Stimulated activated naive CD8-positive, alpha-beta T cell treated with anti-CD3 and anti-CD28 coated beads, Interleukin-15, Interleukin-2, amounts not matched to agents 100 ng/mL and 50 ng/mL, for 24 hours (primary cell): ENCODE data around the gene PRRT1.
"Not testable (repeated sequence)": the region's sequence is repeated elsewhere in the genome, so short reads cannot be mapped to it uniquely, and the experiment has no call there.

Experiments
- H3K27ac Mint-ChIP-seq: one replicate; pipeline ENCODE4 v1.8.0; 2021; ENCODE audit warnings: mild to moderate bottlenecking, mixed read lengths
- H3K27me3 Mint-ChIP-seq: one replicate; pipeline ENCODE4 v1.8.0; 2021; ENCODE audit warnings: mixed read lengths
- H3K36me3 Mint-ChIP-seq: one replicate; pipeline ENCODE4 v1.8.0; 2021; ENCODE audit warnings: low read depth, mixed read lengths
- H3K4me1 Mint-ChIP-seq: one replicate; pipeline ENCODE4 v1.8.0; 2021; ENCODE audit warnings: low read depth, mixed read lengths
- H3K4me3 Mint-ChIP-seq: one replicate; pipeline ENCODE4 v1.8.0; 2021; ENCODE audit warnings: mild to moderate bottlenecking, mixed read lengths
- H3K9me3 Mint-ChIP-seq: one replicate; pipeline ENCODE4 v1.8.0; 2021; ENCODE audit warnings: mixed read lengths

The PRRT1 gene

GRCh38 chr6:32151863-32152768 is at the start of gene PRRT1:
Gene PRRT1 (minus strand): TSS chr6:32151939. CDS start chr6:32151827, 112 bp downstream.
- H3K27ac Mint-ChIP-seq, result peak within 1 kb of the TSS; percentile 91
- H3K4me3 Mint-ChIP-seq, result peak within 1 kb of the TSS; percentile 95
- H3K36me3 Mint-ChIP-seq, result peaks cover 6% of the 10 kb centered on the region
- H3K4me1 Mint-ChIP-seq, result peaks cover 65% of the 10 kb centered on the region
- H3K27me3 Mint-ChIP-seq, result peaks cover 29% of the 10 kb centered on the region
- no peaks in the 10 kb centered on the region for H3K9me3 Mint-ChIP-seq

GRCh38 chr6:32200711-32201475 is 49.2 kb upstream of the PRRT1 start:
- H3K4me1 Mint-ChIP-seq, result peaks cover 10% of the 10 kb centered on the region
- H3K27me3 Mint-ChIP-seq, result no peaks in the 10 kb centered on the region
- no peaks in the 10 kb centered on the region for H3K36me3 Mint-ChIP-seq
- H3K9me3 Mint-ChIP-seq, result no peaks in the 10 kb centered on the region
- no peak overlapping the region for H3K27ac Mint-ChIP-seq
- no peak overlapping the region for H3K4me3 Mint-ChIP-seq

GRCh38 chr6:32198866-32199265 is 47.1 kb upstream of the PRRT1 start:
- H3K4me1 Mint-ChIP-seq, result peaks cover 26% of the 10 kb centered on the region
- no peak overlapping the region for H3K4me3 Mint-ChIP-seq
- H3K27me3 Mint-ChIP-seq, result no peaks in the 10 kb centered on the region
- no peaks in the 10 kb centered on the region for H3K9me3 Mint-ChIP-seq
- H3K27ac Mint-ChIP-seq, result no peak overlapping the region
- no peaks in the 10 kb centered on the region for H3K36me3 Mint-ChIP-seq

GRCh38 chr6:32198345-32198696 is 46.6 kb upstream of the PRRT1 start:
- Mint-ChIP-seq H3K4me1 (peaks cover 31% of the 10 kb centered on the region), H3K4me3 (no peak overlapping the region), H3K36me3 (no peaks in the 10 kb centered on the region), H3K9me3 (no peaks in the 10 kb centered on the region), H3K27me3 (no peaks in the 10 kb centered on the region), H3K27ac (no peak overlapping the region)

GRCh38 chr6:32196682-32197616 is 45.2 kb upstream of the PRRT1 start:
- Mint-ChIP-seq H3K4me1 (peaks cover 40% of the 10 kb centered on the region), H3K4me3 (peak overlapping the region; percentile 95), H3K36me3 (no peaks in the 10 kb centered on the region), H3K27me3 (no peaks in the 10 kb centered on the region), H3K27ac (peak overlapping the region; percentile 98), H3K9me3 (no peaks in the 10 kb centered on the region)

GRCh38 chr6:32195902-32196681 is 44.4 kb upstream of the PRRT1 start:
- no peaks in the 10 kb centered on the region for H3K9me3 Mint-ChIP-seq
- no peaks in the 10 kb centered on the region for H3K36me3 Mint-ChIP-seq
- H3K4me1 Mint-ChIP-seq, result peaks cover 48% of the 10 kb centered on the region
- H3K4me3 Mint-ChIP-seq, result peak overlapping the region; percentile 95
- H3K27me3 Mint-ChIP-seq, result no peaks in the 10 kb centered on the region
- H3K27ac Mint-ChIP-seq, result peak overlapping the region; percentile 98

- H3K36me3 Mint-ChIP-seq, result no peaks in the 10 kb centered on the region
Observed at GRCh38 chr6:32195652-32195901, 43.8 kb upstream of the PRRT1 start.

GRCh38 chr6:32194825-32195651 is 43.3 kb upstream of the PRRT1 start:
- H3K27ac Mint-ChIP-seq, result peak overlapping the region; percentile 95
- peak overlapping the region; percentile 89 for H3K4me3 Mint-ChIP-seq
- no peaks in the 10 kb centered on the region for H3K9me3 Mint-ChIP-seq
- H3K4me1 Mint-ChIP-seq, result peaks cover 51% of the 10 kb centered on the region
- H3K27me3 Mint-ChIP-seq, result no peaks in the 10 kb centered on the region
- H3K36me3 Mint-ChIP-seq, result no peaks in the 10 kb centered on the region

More at GRCh38 chr6:32195652-32195901, 43.8 kb upstream of the PRRT1 start:
- Mint-ChIP-seq H3K4me3 (peak overlapping the region; percentile 95), H3K27me3 (no peaks in the 10 kb centered on the region), H3K4me1 (peaks cover 51% of the 10 kb centered on the region), H3K27ac (peak overlapping the region; percentile 98), H3K9me3 (no peaks in the 10 kb centered on the region)

GRCh38 chr6:32194388-32194787 is 42.6 kb upstream of the PRRT1 start:
- Mint-ChIP-seq H3K9me3 (no peaks in the 10 kb centered on the region), H3K4me3 (peak overlapping the region; percentile 89), H3K36me3 (no peaks in the 10 kb centered on the region), H3K4me1 (peaks cover 51% of the 10 kb centered on the region), H3K27me3 (no peaks in the 10 kb centered on the region), H3K27ac (peak overlapping the region; percentile 95)

GRCh38 chr6:32193096-32193495 is 41.4 kb upstream of the PRRT1 start:
- H3K4me3 Mint-ChIP-seq, result peak overlapping the region; percentile 94
- not testable (repeated sequence) for H3K9me3 Mint-ChIP-seq, H3K27me3 Mint-ChIP-seq, H3K36me3 Mint-ChIP-seq
- peaks cover 63% of the 10 kb centered on the region for H3K4me1 Mint-ChIP-seq
- peak overlapping the region; percentile 96 for H3K27ac Mint-ChIP-seq

- peak within 1 kb of the TSS; percentile 96 for H3K27ac Mint-ChIP-seq
- H3K9me3 Mint-ChIP-seq, result no peaks in the 10 kb centered on the region
- peak within 1 kb of the TSS; percentile 94 for H3K4me3 Mint-ChIP-seq
- peaks cover 68% of the 10 kb centered on the region for H3K4me1 Mint-ChIP-seq
- H3K27me3 Mint-ChIP-seq, result no peaks in the 10 kb centered on the region
- peaks cover 11% of the 10 kb centered on the region for H3K36me3 Mint-ChIP-seq
Observed at GRCh38 chr6:32192608-32193039, 40.9 kb upstream of the PRRT1 start, which contains the start of gene GPSM3. Gene GPSM3 (minus strand): TSS chr6:32192643. CDS start chr6:32192513, 130 bp downstream.

GRCh38 chr6:32191696-32192607 is 40.2 kb upstream of the PRRT1 start:
- Mint-ChIP-seq H3K4me3 (peak overlapping the region; percentile 94), H3K4me1 (peaks cover 72% of the 10 kb centered on the region), H3K27me3 (no peaks in the 10 kb centered on the region), H3K27ac (peak overlapping the region; percentile 96), H3K36me3 (peaks cover 18% of the 10 kb centered on the region), H3K9me3 (no peaks in the 10 kb centered on the region)
